ENCODE data around the gene RPTOR. TPM values are rescaled to one million over a fixed set of nuclear protein-coding genes. Genes with fewer than 3 reads are reported as not detected.

RPTOR gene
- total and polyA plus RNA-seq, 10 of the 15 experiments (the other 5 are each of a cell fraction or from before 2014, with no cell fraction given), result 0.18 to 32.1 (median 7.8) TPM

DNA sequence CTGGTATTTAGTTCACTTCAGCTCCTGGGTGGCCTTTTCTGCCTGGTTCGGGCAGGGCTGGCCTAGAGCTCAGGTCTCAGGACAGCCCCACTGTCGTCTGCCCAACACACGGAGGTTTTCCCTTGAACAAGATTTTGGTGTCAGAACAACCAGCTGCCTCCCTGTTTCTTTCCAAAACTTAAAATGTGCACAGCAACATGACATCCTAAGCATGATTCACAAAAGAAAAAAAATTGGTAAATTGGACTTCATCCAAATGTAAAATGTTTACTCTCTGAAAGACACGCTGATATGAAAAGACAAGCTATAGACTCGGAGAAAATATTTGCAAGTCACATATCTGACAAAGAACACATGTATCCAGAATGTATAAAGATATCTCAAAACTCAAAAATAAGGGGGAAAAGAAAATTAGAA, 249.2 kb downstream of the RPTOR start:
- ChIA-PET CTCF (no interaction called here), SMC1A (ENCODE audit: uncharacterized antibody, unreplicated experiment) (interaction anchor here (1.2 kb wide), 1 partner anchor 14 kb away, joined by 3 read pairs; no protein-coding TSS in a partner anchor), RAD21 (ENCODE audit: unreplicated experiment) (no interaction called here), POLR2A (no interaction called here)
- Histone ChIP-seq H3K79me2 (ENCODE audit: control insufficient read depth, insufficient read depth, low read length) (no peaks in the 10 kb centered on the region; the same call in 1 of the 2 replicates), H3K4me1 (ENCODE audit: control insufficient read depth, insufficient read depth, low read length) (peaks cover 34% of the 10 kb centered on the region), H3K4me2 (ENCODE audit: control insufficient read depth, insufficient read depth) (no peak overlapping the region), H2AFZ (ENCODE audit: control insufficient read depth, low read depth, low read length) (no peak overlapping the region), H3K9ac (ENCODE audit: control insufficient read depth, insufficient read depth, low read length) (no peak overlapping the region), H3K27me3 (replicated peaks in 1 of 2; ENCODE audit: control insufficient read depth in 2 of 2, insufficient read depth in 2 of 2, low read length in 1 of 2) (no peaks in the 10 kb centered on the region), H4K20me1 (ENCODE audit: control insufficient read depth, insufficient read depth) (no peaks in the 10 kb centered on the region), H3K9me3 (replicated peaks; ENCODE audit: control insufficient read depth, insufficient read depth, low read length) (no peaks in the 10 kb centered on the region), H3K4me3 (no peak overlapping the region), H3K27ac (ENCODE audit: control insufficient read depth, insufficient read depth) (no peak overlapping the region), H3K36me3 (ENCODE audit: control insufficient read depth in 2 of 2, insufficient read depth in 2 of 2, low read length in 1 of 2) (peaks cover 4 to 5% of the 10 kb centered on the region in 2 experiments; a peak in 3 of 4 replicates)
- intact Hi-C loops (cut with micrococcal nuclease; ENCODE audit: unreplicated experiment), result loop anchor here (5.0 kb wide), 1 partner anchor 38 kb away; no protein-coding TSS in a partner anchor
- in situ Hi-C loops (cut with MboI), result no loop called here
- BruUV-seq (replicated peaks), result no TSS peak
- WGBS (ENCODE audit: insufficient coverage, insufficient replicate concordance, low lambda C conversion rate, missing lambda C conversion rate), result 91% methylated on average over 5 of the region's 5 CpGs
- FAIRE-seq, result no peak
- ATAC-seq, result no peak
- no peak for DNase-seq (ENCODE audit: low read depth, low spot score)
- TF ChIP-seq SIN3A (IDR thresholded peaks at IDR 0.05; ENCODE audit: low read depth, low read length), result no peak
- TF ChIP-seq, protein P1, sequence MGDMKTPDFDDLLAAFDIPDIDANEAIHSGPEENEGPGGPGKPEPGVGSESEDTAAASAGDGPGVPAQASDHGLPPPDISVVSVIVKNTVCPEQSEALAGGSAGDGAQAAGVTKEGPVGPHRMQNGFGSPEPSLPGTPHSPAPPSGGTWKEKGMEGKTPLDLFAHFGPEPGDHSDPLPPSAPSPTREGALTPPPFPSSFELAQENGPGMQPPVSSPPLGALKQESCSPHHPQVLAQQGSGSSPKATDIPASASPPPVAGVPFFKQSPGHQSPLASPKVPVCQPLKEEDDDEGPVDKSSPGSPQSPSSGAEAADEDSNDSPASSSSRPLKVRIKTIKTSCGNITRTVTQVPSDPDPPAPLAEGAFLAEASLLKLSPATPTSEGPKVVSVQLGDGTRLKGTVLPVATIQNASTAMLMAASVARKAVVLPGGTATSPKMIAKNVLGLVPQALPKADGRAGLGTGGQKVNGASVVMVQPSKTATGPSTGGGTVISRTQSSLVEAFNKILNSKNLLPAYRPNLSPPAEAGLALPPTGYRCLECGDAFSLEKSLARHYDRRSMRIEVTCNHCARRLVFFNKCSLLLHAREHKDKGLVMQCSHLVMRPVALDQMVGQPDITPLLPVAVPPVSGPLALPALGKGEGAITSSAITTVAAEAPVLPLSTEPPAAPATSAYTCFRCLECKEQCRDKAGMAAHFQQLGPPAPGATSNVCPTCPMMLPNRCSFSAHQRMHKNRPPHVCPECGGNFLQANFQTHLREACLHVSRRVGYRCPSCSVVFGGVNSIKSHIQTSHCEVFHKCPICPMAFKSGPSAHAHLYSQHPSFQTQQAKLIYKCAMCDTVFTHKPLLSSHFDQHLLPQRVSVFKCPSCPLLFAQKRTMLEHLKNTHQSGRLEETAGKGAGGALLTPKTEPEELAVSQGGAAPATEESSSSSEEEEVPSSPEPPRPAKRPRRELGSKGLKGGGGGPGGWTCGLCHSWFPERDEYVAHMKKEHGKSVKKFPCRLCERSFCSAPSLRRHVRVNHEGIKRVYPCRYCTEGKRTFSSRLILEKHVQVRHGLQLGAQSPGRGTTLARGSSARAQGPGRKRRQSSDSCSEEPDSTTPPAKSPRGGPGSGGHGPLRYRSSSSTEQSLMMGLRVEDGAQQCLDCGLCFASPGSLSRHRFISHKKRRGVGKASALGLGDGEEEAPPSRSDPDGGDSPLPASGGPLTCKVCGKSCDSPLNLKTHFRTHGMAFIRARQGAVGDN (IDR thresholded peaks at IDR 0.05), result no peak
- TF ChIP-seq YY1 (IDR thresholded peaks at IDR 0.05; ENCODE audit: low read depth, low read length), result no peak
- no peak for TF ChIP-seq MTA2 (IDR thresholded peaks at IDR 0.05; ENCODE audit: low read depth)
- TF ChIP-seq POLR2AphosphoS2 (IDR thresholded peaks at IDR 0.05; ENCODE audit: low read depth, low read length), result no peak
- TF ChIP-seq, protein P2, sequence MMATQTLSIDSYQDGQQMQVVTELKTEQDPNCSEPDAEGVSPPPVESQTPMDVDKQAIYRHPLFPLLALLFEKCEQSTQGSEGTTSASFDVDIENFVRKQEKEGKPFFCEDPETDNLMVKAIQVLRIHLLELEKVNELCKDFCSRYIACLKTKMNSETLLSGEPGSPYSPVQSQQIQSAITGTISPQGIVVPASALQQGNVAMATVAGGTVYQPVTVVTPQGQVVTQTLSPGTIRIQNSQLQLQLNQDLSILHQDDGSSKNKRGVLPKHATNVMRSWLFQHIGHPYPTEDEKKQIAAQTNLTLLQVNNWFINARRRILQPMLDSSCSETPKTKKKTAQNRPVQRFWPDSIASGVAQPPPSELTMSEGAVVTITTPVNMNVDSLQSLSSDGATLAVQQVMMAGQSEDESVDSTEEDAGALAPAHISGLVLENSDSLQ (IDR thresholded peaks at IDR 0.05), result no peak
- TF ChIP-seq GATAD2B (conservative IDR thresholded peaks at IDR 0.05; ENCODE audit: low read depth), result no peak
- TF ChIP-seq, protein P3, sequence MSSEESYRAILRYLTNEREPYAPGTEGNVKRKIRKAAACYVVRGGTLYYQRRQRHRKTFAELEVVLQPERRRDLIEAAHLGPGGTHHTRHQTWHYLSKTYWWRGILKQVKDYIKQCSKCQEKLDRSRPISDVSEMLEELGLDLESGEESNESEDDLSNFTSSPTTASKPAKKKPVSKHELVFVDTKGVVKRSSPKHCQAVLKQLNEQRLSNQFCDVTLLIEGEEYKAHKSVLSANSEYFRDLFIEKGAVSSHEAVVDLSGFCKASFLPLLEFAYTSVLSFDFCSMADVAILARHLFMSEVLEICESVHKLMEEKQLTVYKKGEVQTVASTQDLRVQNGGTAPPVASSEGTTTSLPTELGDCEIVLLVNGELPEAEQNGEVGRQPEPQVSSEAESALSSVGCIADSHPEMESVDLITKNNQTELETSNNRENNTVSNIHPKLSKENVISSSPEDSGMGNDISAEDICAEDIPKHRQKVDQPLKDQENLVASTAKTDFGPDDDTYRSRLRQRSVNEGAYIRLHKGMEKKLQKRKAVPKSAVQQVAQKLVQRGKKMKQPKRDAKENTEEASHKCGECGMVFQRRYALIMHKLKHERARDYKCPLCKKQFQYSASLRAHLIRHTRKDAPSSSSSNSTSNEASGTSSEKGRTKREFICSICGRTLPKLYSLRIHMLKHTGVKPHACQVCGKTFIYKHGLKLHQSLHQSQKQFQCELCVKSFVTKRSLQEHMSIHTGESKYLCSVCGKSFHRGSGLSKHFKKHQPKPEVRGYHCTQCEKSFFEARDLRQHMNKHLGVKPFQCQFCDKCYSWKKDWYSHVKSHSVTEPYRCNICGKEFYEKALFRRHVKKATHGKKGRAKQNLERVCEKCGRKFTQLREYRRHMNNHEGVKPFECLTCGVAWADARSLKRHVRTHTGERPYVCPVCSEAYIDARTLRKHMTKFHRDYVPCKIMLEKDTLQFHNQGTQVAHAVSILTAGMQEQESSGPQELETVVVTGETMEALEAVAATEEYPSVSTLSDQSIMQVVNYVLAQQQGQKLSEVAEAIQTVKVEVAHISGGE (CRISPR knock-in tag; IDR thresholded peaks at IDR 0.05), result no peak
- TF ChIP-seq, protein P4, sequence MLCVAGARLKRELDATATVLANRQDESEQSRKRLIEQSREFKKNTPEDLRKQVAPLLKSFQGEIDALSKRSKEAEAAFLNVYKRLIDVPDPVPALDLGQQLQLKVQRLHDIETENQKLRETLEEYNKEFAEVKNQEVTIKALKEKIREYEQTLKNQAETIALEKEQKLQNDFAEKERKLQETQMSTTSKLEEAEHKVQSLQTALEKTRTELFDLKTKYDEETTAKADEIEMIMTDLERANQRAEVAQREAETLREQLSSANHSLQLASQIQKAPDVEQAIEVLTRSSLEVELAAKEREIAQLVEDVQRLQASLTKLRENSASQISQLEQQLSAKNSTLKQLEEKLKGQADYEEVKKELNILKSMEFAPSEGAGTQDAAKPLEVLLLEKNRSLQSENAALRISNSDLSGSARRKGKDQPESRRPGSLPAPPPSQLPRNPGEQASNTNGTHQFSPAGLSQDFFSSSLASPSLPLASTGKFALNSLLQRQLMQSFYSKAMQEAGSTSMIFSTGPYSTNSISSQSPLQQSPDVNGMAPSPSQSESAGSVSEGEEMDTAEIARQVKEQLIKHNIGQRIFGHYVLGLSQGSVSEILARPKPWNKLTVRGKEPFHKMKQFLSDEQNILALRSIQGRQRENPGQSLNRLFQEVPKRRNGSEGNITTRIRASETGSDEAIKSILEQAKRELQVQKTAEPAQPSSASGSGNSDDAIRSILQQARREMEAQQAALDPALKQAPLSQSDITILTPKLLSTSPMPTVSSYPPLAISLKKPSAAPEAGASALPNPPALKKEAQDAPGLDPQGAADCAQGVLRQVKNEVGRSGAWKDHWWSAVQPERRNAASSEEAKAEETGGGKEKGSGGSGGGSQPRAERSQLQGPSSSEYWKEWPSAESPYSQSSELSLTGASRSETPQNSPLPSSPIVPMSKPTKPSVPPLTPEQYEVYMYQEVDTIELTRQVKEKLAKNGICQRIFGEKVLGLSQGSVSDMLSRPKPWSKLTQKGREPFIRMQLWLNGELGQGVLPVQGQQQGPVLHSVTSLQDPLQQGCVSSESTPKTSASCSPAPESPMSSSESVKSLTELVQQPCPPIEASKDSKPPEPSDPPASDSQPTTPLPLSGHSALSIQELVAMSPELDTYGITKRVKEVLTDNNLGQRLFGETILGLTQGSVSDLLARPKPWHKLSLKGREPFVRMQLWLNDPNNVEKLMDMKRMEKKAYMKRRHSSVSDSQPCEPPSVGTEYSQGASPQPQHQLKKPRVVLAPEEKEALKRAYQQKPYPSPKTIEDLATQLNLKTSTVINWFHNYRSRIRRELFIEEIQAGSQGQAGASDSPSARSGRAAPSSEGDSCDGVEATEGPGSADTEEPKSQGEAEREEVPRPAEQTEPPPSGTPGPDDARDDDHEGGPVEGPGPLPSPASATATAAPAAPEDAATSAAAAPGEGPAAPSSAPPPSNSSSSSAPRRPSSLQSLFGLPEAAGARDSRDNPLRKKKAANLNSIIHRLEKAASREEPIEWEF (IDR thresholded peaks at IDR 0.05; ENCODE audit: insufficient replicate concordance, low read depth, low read length), result no peak
- TF ChIP-seq HCFC1 (IDR thresholded peaks at IDR 0.05; ENCODE audit: low read length), result no peak
